Erythroblast (primary cell): ENCODE measurements around the gene FBXL13.
A peak's percentile ranks its signal among the peaks of the same experiment; 100 is the strongest.
"Not testable (repeated sequence)": the region's sequence is repeated elsewhere in the genome, so short reads cannot be mapped to it uniquely, and the experiment has no call there.

Experiments used
- DNase-seq, 2 experiments: peaks; one replicate each; lab custom pipeline; 2025; lab: John Stamatoyannopoulos, UW
- GATA1 ChIP-seq: IDR thresholded peaks from 2 replicates; pipeline ENCODE4 v1.6.1; 2011; ENCODE audit warnings: low read depth, mild to moderate bottlenecking, control low read depth, low read length, moderate library complexity
- POLR2A ChIP-seq: IDR thresholded peaks from 2 replicates; pipeline ENCODE4 v1.6.1; 2011; ENCODE audit warnings: mild to moderate bottlenecking, low read length

Gene FBXL13

GRCh38 chr7:102974366-102975236 is 100.0 kb downstream of the FBXL13 start:
- peak; percentile 10 to 17 for DNase-seq
- TF ChIP-seq GATA1 (no peak), POLR2A (no peak)

- no peak for TF ChIP-seq POLR2A
- TF ChIP-seq GATA1, result no peak
- no peak for DNase-seq
Measured at GRCh38 chr7:102973096-102973802, 101.3 kb downstream of the FBXL13 start.

- TF ChIP-seq POLR2A (no peak), GATA1 (no peak)
- DNase-seq, result no peak
Measured at GRCh38 chr7:102967798-102968197, 106.8 kb downstream of the FBXL13 start.

- DNase-seq, result no peak
- TF ChIP-seq GATA1 (no peak), POLR2A (no peak)
Measured at GRCh38 chr7:102966465-102966864, 108.1 kb downstream of the FBXL13 start.

- DNase-seq, result not testable (repeated sequence)
Measured at GRCh38 chr7:102961993-102962392, 112.6 kb downstream of the FBXL13 start.

- not testable (repeated sequence) for DNase-seq
Measured at GRCh38 chr7:102958004-102958403, 116.6 kb downstream of the FBXL13 start.

GRCh38 chr7:102954359-102954758 is 120.2 kb downstream of the FBXL13 start:
- not testable (repeated sequence) for DNase-seq

GRCh38 chr7:102953406-102953805 is 121.2 kb downstream of the FBXL13 start:
- no peak for TF ChIP-seq GATA1
- TF ChIP-seq POLR2A, result no peak
- DNase-seq, result no peak

GRCh38 chr7:102951839-102952238 is 122.8 kb downstream of the FBXL13 start:
- TF ChIP-seq GATA1 (no peak), POLR2A (no peak)
- no peak for DNase-seq

- no peak for TF ChIP-seq POLR2A
- no peak for TF ChIP-seq GATA1
- DNase-seq, result no peak
Measured at GRCh38 chr7:102944241-102944640, 130.4 kb downstream of the FBXL13 start.

- DNase-seq, result no peak
- TF ChIP-seq POLR2A (no peak), GATA1 (no peak)
Measured at GRCh38 chr7:102943423-102944169, 131.0 kb downstream of the FBXL13 start.

GRCh38 chr7:102942868-102943267 is 131.7 kb downstream of the FBXL13 start:
- DNase-seq, result no peak
- TF ChIP-seq GATA1 (no peak), POLR2A (no peak)

GRCh38 chr7:102942181-102942866 is 132.3 kb downstream of the FBXL13 start:
- DNase-seq, result no peak

GRCh38 chr7:102938679-102939078 is 135.9 kb downstream of the FBXL13 start:
- no peak for DNase-seq
- TF ChIP-seq POLR2A (no peak), GATA1 (no peak)

More at GRCh38 chr7:102942181-102942866, 132.3 kb downstream of the FBXL13 start:
- no peak for TF ChIP-seq POLR2A
- no peak for TF ChIP-seq GATA1
